Ectodermal cell (in vitro differentiated cells): Measurements from ENCODE around the gene GNLY.

Experiments
- H3K27ac ChIP-seq: 2 replicates; pipeline ENCODE4 v1.7.0; 2013; ENCODE audit warnings: mild to moderate bottlenecking, low read depth, low read length; ENCODE audit not compliant: insufficient read depth, poor library complexity, severe bottlenecking
- H3K27me3 ChIP-seq: 2 replicates; pipeline ENCODE4 v1.7.0; 2013; ENCODE audit warnings: mild to moderate bottlenecking, low read length; ENCODE audit not compliant: insufficient read depth, control insufficient read depth, poor library complexity, severe bottlenecking
- H3K36me3 ChIP-seq: one replicate; pipeline ENCODE4 v1.7.0; 2013; ENCODE audit warnings: low read length; ENCODE audit not compliant: control insufficient read depth, insufficient read depth
- H3K4me1 ChIP-seq: one replicate; pipeline ENCODE4 v1.7.0; 2013; ENCODE audit warnings: low read length; ENCODE audit not compliant: control insufficient read depth, insufficient read depth
- H3K4me3 ChIP-seq: 2 replicates; pipeline ENCODE4 v1.7.0; 2013; ENCODE audit warnings: low read depth, low read length, control low read depth; ENCODE audit not compliant: insufficient read depth
- H3K9me3 ChIP-seq: 2 replicates; pipeline ENCODE4 v1.7.0; 2013; ENCODE audit warnings: mild to moderate bottlenecking, low read length, moderate library complexity; ENCODE audit not compliant: control insufficient read depth
- WGBS, 2 experiments: methylation state at CpG; one replicate each; pipeline ENCODE4 v1.1.7; 2013; ENCODE audit warnings: missing lambda C conversion rate in 2 of 2; 5-methylcytosine and 5-hydroxymethylcytosine counted together

Gene GNLY

GRCh38 chr2:85733121-85733960 lies 39.2 kb downstream of the GNLY start:
- H3K9me3 ChIP-seq = no peaks in the 10 kb centered on the region
- peaks cover 5% of the 10 kb centered on the region for H3K27me3 ChIP-seq
- WGBS, 2 experiments = 93 to 94% methylated on average over 18 of the region's 18 CpGs
- H3K36me3 ChIP-seq = no peaks in the 10 kb centered on the region
- no peak overlapping the region for H3K4me3 ChIP-seq
- no peak overlapping the region for H3K27ac ChIP-seq
- peaks cover 5% of the 10 kb centered on the region for H3K4me1 ChIP-seq

- no peak overlapping the region for H3K27ac ChIP-seq
- 92 to 96% methylated on average over 4 of the region's 4 CpGs for WGBS, 2 experiments
- H3K4me1 ChIP-seq = peaks cover under 1% of the 10 kb centered on the region
- H3K36me3 ChIP-seq = no peaks in the 10 kb centered on the region
- H3K4me3 ChIP-seq = no peak overlapping the region
- H3K27me3 ChIP-seq = no peaks in the 10 kb centered on the region
- H3K9me3 ChIP-seq = no peaks in the 10 kb centered on the region
Observed at GRCh38 chr2:85734015-85734414, 39.9 kb downstream of the GNLY start.

GRCh38 chr2:85734942-85735608 lies 40.9 kb downstream of the GNLY start:
- Histone ChIP-seq H3K27ac (no peak overlapping the region), H3K36me3 (no peaks in the 10 kb centered on the region), H3K4me1 (no peaks in the 10 kb centered on the region), H3K27me3 (no peaks in the 10 kb centered on the region), H3K4me3 (no peak overlapping the region), H3K9me3 (no peaks in the 10 kb centered on the region)
- WGBS, 2 experiments = 88 to 94% methylated on average over 5 of the region's 5 CpGs

- Histone ChIP-seq H3K9me3 (no peaks in the 10 kb centered on the region), H3K27me3 (no peaks in the 10 kb centered on the region), H3K4me3 (no peak overlapping the region), H3K27ac (no peak overlapping the region), H3K36me3 (no peaks in the 10 kb centered on the region), H3K4me1 (no peaks in the 10 kb centered on the region)
Observed at GRCh38 chr2:85735691-85736090, 41.5 kb downstream of the GNLY start.

- Histone ChIP-seq H3K27ac (no peak overlapping the region), H3K4me3 (no peak overlapping the region)
Observed at GRCh38 chr2:85736456-85737355, 42.5 kb downstream of the GNLY start.

GRCh38 chr2:85737481-85737880 lies 43.3 kb downstream of the GNLY start:
- Histone ChIP-seq H3K4me3 (no peak overlapping the region), H3K36me3 (no peaks in the 10 kb centered on the region), H3K27me3 (no peaks in the 10 kb centered on the region), H3K27ac (no peak overlapping the region), H3K4me1 (peaks cover 11% of the 10 kb centered on the region), H3K9me3 (no peaks in the 10 kb centered on the region)
- 96% methylated on average over 4 of the region's 4 CpGs for WGBS, 2 experiments

More at GRCh38 chr2:85736456-85737355, 42.5 kb downstream of the GNLY start:
- WGBS, 2 experiments = 93 to 95% methylated on average over 7 of the region's 7 CpGs
- Histone ChIP-seq H3K4me1 (peaks cover 4% of the 10 kb centered on the region), H3K36me3 (no peaks in the 10 kb centered on the region), H3K9me3 (no peaks in the 10 kb centered on the region), H3K27me3 (no peaks in the 10 kb centered on the region)

- WGBS, 2 experiments = 94 to 96% methylated on average over 4 of the region's 4 CpGs
- Histone ChIP-seq H3K36me3 (no peaks in the 10 kb centered on the region), H3K27ac (no peak overlapping the region), H3K9me3 (no peaks in the 10 kb centered on the region), H3K4me3 (no peak overlapping the region), H3K4me1 (peaks cover 15% of the 10 kb centered on the region), H3K27me3 (no peaks in the 10 kb centered on the region)
Observed at GRCh38 chr2:85737961-85738360, 43.8 kb downstream of the GNLY start.

GRCh38 chr2:85740193-85740592 lies 46.0 kb downstream of the GNLY start:
- no peak overlapping the region for H3K27ac ChIP-seq
- H3K27me3 ChIP-seq = no peaks in the 10 kb centered on the region
- 95 to 97% methylated on average over 4 of the region's 4 CpGs for WGBS, 2 experiments
- H3K9me3 ChIP-seq = no peaks in the 10 kb centered on the region
- H3K36me3 ChIP-seq = no peaks in the 10 kb centered on the region
- peaks cover 25% of the 10 kb centered on the region for H3K4me1 ChIP-seq
- no peak overlapping the region for H3K4me3 ChIP-seq

- Histone ChIP-seq H3K27me3 (no peaks in the 10 kb centered on the region), H3K4me1 (peaks cover 31% of the 10 kb centered on the region), H3K36me3 (no peaks in the 10 kb centered on the region), H3K9me3 (no peaks in the 10 kb centered on the region), H3K4me3 (no peak overlapping the region), H3K27ac (no peak overlapping the region)
- 90 to 92% methylated on average over 9 of the region's 9 CpGs for WGBS, 2 experiments
Observed at GRCh38 chr2:85741211-85741832, 47.2 kb downstream of the GNLY start.
